ENCODE measurements around the gene LRIG2. TPM values are rescaled to one million over a fixed set of nuclear protein-coding genes. Genes with fewer than 3 reads are reported as not detected.

LRIG2 gene
- total RNA-seq, 1 experiment from 2014 or later: 13.5 TPM

DNA sequence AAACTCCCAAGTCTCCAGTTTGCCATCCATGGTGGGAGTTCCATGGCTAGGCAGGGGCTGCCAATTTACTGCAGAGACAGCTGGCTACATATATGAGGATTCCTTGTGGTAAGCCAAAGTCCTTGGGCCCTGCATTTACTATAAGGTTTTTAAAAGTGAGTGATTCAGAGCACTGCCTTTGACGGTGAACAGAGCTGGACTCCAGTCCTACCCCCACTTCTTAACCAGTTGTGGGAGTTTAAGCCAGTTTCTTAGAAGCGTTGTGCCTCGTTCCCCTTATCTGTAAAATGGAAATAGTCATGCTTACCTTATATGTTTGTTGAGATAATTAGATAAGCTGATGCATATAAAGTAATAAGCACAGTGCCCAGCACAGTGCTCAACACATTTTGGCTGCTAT, 64.6 kb downstream of the LRIG2 start:
- no peak for ATAC-seq
- Histone ChIP-seq H3K4me3 (replicated peaks in 1 of 2; ENCODE audit: low read depth in 1 of 2, low read length in 2 of 2) (no peak overlapping the region), H3K4me2 (ENCODE audit: low read length) (no peak overlapping the region), H4K20me1 (ENCODE audit: insufficient read depth) (no peaks in the 10 kb centered on the region), H2AFZ (ENCODE audit: low read depth, low read length, poor library complexity, severe bottlenecking) (no peak overlapping the region), H3K27ac (ENCODE audit: low read depth, low read length) (no peak overlapping the region), H3K4me1 (ENCODE audit: control insufficient read depth in 1 of 2, insufficient read depth in 2 of 2, low read length in 2 of 2) (peaks cover 0 to 14% of the 10 kb centered on the region in 2 experiments; a peak in 2 of 4 replicates), H3K27me3 (ENCODE audit: insufficient read depth, low read length) (no peaks in the 10 kb centered on the region), H3K9ac (ENCODE audit: low read length) (no peak overlapping the region), H3K79me2 (ENCODE audit: insufficient read depth, low read length) (no peaks in the 10 kb centered on the region), H3K9me3 (ENCODE audit: control insufficient read depth in 1 of 2, insufficient read depth in 1 of 2, low read depth in 1 of 2, low read length in 2 of 2) (no peaks in the 10 kb centered on the region), H3K36me3 (ENCODE audit: control insufficient read depth in 1 of 2, insufficient read depth in 2 of 2, low read length in 2 of 2) (no peaks in the 10 kb centered on the region), H3K9me2 (ENCODE audit: insufficient read depth) (no peaks in the 10 kb centered on the region)
- TF ChIP-seq YY1 (IDR thresholded peaks at IDR 0.05; ENCODE audit: extremely low read depth, insufficient replicate concordance, low read depth, low read length) (no peak), EZH2 (IDR thresholded peaks at IDR 0.05) (no peak), POLR2A (IDR thresholded peaks at IDR 0.05; ENCODE audit: borderline replicate concordance, extremely low read depth, insufficient read depth, insufficient read length) (no peak), JUND (IDR thresholded peaks at IDR 0.05) (no peak), CEBPB (IDR thresholded peaks at IDR 0.05; ENCODE audit: low read depth) (no peak), EGR1 (IDR thresholded peaks at IDR 0.05; ENCODE audit: low read depth) (no peak), RAD21 (IDR thresholded peaks at IDR 0.05; ENCODE audit: low read depth) (no peak), CTCF (IDR thresholded peaks at IDR 0.05 in 2 of 3, conservative IDR thresholded peaks at IDR 0.05 in 1 of 3; ENCODE audit: borderline replicate concordance in 1 of 3, insufficient read depth in 1 of 3, low read depth in 2 of 3, low read length in 2 of 3) (no peak), ZBTB33 (IDR thresholded peaks at IDR 0.05; ENCODE audit: extremely low read depth, insufficient replicate concordance, low read length) (no peak), MAX (IDR thresholded peaks at IDR 0.05) (no peak), EZH2phosphoT487 (IDR thresholded peaks at IDR 0.05; ENCODE audit: borderline replicate concordance) (no peak)
- TF ChIP-seq, protein P1, sequence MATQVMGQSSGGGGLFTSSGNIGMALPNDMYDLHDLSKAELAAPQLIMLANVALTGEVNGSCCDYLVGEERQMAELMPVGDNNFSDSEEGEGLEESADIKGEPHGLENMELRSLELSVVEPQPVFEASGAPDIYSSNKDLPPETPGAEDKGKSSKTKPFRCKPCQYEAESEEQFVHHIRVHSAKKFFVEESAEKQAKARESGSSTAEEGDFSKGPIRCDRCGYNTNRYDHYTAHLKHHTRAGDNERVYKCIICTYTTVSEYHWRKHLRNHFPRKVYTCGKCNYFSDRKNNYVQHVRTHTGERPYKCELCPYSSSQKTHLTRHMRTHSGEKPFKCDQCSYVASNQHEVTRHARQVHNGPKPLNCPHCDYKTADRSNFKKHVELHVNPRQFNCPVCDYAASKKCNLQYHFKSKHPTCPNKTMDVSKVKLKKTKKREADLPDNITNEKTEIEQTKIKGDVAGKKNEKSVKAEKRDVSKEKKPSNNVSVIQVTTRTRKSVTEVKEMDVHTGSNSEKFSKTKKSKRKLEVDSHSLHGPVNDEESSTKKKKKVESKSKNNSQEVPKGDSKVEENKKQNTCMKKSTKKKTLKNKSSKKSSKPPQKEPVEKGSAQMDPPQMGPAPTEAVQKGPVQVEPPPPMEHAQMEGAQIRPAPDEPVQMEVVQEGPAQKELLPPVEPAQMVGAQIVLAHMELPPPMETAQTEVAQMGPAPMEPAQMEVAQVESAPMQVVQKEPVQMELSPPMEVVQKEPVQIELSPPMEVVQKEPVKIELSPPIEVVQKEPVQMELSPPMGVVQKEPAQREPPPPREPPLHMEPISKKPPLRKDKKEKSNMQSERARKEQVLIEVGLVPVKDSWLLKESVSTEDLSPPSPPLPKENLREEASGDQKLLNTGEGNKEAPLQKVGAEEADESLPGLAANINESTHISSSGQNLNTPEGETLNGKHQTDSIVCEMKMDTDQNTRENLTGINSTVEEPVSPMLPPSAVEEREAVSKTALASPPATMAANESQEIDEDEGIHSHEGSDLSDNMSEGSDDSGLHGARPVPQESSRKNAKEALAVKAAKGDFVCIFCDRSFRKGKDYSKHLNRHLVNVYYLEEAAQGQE (IDR thresholded peaks at IDR 0.05; ENCODE audit: low read depth): no peak
- ChIA-PET CTCF (interaction anchor here (1.5 kb wide), 1 partner anchor 540 kb away, joined by 3 read pairs; no protein-coding TSS in a partner anchor), RAD21 (ENCODE audit: low non-redundant PET in 1 of 2, low total read pairs in 2 of 2, uncharacterized antibody in 2 of 2, unreplicated experiment in 2 of 2) (interaction anchor here in 1 of 2 experiments (0.7 kb wide), 1 partner anchor 654 kb away, joined by 4 read pairs; no protein-coding TSS in a partner anchor), POLR2A (no interaction called here)
- intact Hi-C loops (cut with micrococcal nuclease): loop anchor here (10.0 kb wide), 1 partner anchor 767 kb away; the partner anchor contains the start of genes AP4B1 and DCLRE1B
- no TSS peak for BruUV-seq (replicated peaks)
- no peak for DNase-seq (ENCODE audit: low read depth, low spot score)
